GM10266 (cell line): Measurements from ENCODE around the gene TTLL1.

Source experiments
- DNase-seq: peaks from one replicate; pipeline ENCODE4 v3.0.0; 2012; ENCODE audit errors: extremely low spot score
- TF ChIP-seq, protein P1 (sequence below): IDR thresholded peaks from 2 replicates; pipeline ENCODE4 v1.5.1; 2012; ENCODE audit warnings: mild to moderate bottlenecking, low read depth; ENCODE audit not compliant: control insufficient read depth, insufficient read depth; ENCODE audit errors: missing control alignments

TTLL1 gene

DNA sequence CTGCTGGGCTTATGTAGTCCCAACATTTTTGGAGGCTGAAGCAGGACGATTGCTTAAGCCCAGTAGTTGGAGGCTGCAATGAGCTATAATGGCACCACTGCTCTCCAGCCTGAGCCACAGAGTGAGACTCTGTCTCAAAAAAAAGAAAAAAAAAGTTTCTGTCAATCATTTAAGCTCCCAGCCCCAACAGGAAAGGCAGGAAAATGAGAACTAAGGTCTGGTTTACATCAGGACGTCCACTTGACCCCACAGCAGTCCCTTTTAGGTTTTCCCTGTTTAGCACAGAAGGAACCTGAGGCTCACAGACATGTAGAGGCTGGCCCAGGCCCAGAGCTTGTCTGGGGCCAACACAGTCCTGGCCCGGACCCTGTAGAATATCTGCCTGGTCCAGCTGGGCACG is 9.2 kb upstream of the TTLL1 start:
- DNase-seq, result no peak
- TF ChIP-seq, protein P1, sequence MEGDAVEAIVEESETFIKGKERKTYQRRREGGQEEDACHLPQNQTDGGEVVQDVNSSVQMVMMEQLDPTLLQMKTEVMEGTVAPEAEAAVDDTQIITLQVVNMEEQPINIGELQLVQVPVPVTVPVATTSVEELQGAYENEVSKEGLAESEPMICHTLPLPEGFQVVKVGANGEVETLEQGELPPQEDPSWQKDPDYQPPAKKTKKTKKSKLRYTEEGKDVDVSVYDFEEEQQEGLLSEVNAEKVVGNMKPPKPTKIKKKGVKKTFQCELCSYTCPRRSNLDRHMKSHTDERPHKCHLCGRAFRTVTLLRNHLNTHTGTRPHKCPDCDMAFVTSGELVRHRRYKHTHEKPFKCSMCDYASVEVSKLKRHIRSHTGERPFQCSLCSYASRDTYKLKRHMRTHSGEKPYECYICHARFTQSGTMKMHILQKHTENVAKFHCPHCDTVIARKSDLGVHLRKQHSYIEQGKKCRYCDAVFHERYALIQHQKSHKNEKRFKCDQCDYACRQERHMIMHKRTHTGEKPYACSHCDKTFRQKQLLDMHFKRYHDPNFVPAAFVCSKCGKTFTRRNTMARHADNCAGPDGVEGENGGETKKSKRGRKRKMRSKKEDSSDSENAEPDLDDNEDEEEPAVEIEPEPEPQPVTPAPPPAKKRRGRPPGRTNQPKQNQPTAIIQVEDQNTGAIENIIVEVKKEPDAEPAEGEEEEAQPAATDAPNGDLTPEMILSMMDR, result no peak

DNA sequence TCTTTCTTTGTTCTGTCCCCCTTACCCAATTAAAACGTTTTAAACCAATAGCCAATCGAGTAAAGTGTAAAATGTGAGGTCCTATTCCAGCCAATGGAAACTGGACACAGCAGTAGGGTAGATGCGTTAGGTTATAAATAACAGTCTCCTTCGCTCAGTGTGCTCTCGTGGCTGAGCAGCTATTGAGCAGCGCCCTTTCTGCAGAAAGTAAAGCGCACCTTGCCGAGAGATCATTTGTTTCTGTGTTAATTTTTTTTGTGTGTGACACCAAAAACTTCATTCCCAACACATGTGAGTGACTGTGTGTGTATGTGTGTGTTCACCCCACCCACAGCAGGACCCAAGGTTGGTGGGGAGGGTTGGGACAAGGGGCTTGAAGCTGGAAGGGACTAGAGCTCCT is 7.2 kb upstream of the TTLL1 start:
- DNase-seq, result no peak
- TF ChIP-seq, protein P1, result no peak

DNA sequence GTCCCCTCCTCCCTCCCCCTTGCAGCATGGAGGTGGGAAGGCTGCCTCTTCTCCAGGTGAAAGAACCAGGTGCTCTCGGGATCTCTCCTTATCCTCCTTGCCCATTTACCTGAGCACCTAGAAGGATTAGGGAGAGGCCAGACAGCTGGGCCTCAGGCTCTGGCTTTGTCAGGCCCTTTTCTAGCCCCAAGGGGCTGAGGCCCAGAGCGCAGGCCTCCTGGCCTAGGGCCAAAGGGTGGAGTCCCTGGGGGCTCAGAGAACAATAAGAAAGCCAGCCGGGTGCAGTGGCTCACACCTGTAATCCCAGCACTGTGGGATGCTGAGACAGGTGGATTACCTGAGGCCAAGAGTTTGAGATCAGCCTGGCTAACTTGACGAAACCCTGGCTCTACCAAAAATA is 5.4 kb upstream of the TTLL1 start:
- TF ChIP-seq, protein P1, result no peak
- no peak for DNase-seq

DNA sequence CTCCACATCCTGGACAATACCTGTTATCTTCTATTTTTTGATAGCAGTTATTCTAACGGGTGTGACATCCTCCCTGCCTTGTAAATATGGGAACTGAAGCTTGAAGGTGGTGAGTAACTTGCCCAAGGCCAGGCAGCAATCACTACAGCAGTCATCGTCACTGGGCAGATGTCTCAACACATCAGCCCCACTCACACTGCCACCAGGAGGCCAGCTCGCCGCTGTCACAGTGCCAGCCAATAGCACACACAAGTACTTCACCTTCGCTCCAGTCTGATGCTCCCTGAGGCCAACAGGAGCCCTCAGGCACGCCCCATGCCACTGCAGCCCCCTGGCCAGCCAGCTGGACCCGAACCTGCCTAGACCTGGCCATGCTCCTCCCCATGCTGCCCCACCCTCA is 4.9 kb upstream of the TTLL1 start:
- TF ChIP-seq, protein P1, result no peak
- no peak for DNase-seq

DNA sequence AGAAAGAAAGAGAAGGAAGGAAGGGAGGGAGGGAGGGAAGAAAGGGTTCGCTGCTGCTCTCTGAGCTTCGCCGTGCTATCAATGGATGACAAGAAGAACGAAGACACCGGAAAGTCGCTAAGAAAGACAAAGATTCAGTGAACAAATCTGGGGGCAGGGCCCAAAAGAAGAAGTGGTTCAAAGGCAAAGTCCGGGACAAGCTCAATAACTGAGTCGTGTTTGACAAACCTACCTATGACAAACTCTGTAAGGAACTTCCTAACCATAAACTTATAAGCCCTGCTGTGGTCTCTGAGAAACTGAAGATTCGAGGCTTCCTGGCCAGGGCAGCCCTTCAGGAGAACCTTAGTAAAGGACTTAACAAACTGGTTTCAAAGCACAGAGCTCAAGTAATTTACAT is 2.9 kb upstream of the TTLL1 start:
- TF ChIP-seq, protein P1, result no peak
- DNase-seq, result no peak

DNA sequence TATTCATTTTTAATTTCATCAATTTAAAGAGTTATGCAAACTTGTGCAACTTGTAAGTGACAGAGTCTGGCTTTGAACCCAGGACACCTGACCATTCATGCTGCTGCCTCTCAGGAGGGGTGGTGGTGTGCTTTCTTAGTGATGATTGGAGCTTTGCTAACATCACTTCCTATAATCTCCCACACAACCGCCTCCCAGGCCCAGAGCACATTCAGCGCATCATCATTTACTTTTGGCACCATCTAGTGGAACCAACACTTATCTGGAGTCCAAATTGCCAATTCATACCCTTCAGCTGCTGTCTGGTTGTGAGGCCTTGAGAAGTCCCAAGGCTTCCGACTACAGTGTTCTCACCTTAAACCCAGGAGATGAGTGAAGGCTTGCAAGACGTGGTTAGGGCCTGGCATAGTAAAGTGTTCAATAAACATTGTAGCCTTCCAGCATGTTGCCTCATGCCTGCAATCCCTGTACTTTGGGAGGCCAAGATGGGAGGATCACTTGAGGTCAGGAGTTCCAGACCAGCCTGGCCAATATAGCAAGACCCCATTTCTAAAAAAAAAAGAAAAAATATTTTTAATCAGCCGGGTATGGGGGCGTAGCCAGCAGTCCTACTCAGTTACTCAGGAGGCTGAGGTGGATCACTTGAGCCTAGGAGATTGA is 1.1 kb upstream of the TTLL1 start:
- TF ChIP-seq, protein P1, result peak; percentile 54
- DNase-seq, result peak; percentile 83

DNA sequence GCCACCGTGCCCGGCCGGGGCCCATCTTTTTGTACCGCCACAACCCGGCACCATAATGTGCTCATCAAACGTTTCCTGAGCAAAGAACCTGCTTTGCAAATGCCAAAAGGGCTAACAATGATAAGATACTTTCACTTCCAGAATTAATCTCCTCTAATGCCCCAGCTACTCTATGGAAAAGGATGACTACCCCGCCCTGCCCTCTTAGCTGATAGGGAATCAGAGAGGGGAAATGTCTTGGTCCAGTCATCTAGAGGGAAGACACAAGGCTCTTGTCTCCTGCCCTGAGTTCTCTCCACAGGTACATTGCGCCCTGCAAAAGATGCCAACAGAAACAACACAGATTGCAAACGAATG is 586 bp downstream of the TTLL1 start:
- DNase-seq, result no peak
- TF ChIP-seq, protein P1, result no peak
